Embryonic facial prominence (tissue), 1 donor: Measurements from ENCODE around the gene OSBP2.
"Not testable (repeated sequence)": the region's sequence is repeated elsewhere in the genome, so short reads cannot be mapped to it uniquely, and the experiment has no call there.

Source experiments
- DNase-seq: peaks from one replicate; pipeline ENCODE4 v3.0.0-alpha.2; 2016; ENCODE audit errors: extremely low spot score

The OSBP2 gene

GRCh38 chr22:30694640-30695350 is at the start of gene OSBP2:
Gene OSBP2 (plus strand): TSS chr22:30694874. CDS start chr22:30694910, 36 bp downstream.
- DNase-seq, result no peak

- no peak for DNase-seq
Measured at GRCh38 chr22:30646518-30647160, 48.0 kb upstream of the OSBP2 start.

GRCh38 chr22:30647536-30647935 is 47.1 kb upstream of the OSBP2 start:
- no peak for DNase-seq

GRCh38 chr22:30648825-30649224 is 45.8 kb upstream of the OSBP2 start:
- DNase-seq, result no peak

GRCh38 chr22:30649430-30650007 is 45.2 kb upstream of the OSBP2 start:
- no peak for DNase-seq

GRCh38 chr22:30650508-30651116 is 44.1 kb upstream of the OSBP2 start:
- no peak for DNase-seq

GRCh38 chr22:30652852-30653251 is 41.8 kb upstream of the OSBP2 start:
- no peak for DNase-seq

GRCh38 chr22:30654361-30654760 is 40.3 kb upstream of the OSBP2 start:
- no peak for DNase-seq

- DNase-seq, result no peak
Measured at GRCh38 chr22:30655532-30655931, 39.1 kb upstream of the OSBP2 start.

- DNase-seq, result no peak
Measured at GRCh38 chr22:30662040-30662439, 32.6 kb upstream of the OSBP2 start.

GRCh38 chr22:30664798-30665197 is 29.9 kb upstream of the OSBP2 start:
- no peak for DNase-seq

GRCh38 chr22:30665266-30665665 is 29.4 kb upstream of the OSBP2 start:
- DNase-seq, result no peak

- DNase-seq, result no peak
Measured at GRCh38 chr22:30665786-30666185, 28.9 kb upstream of the OSBP2 start.

GRCh38 chr22:30667107-30667493 is 27.6 kb upstream of the OSBP2 start:
- DNase-seq, result no peak

GRCh38 chr22:30667494-30668385 is 26.9 kb upstream of the OSBP2 start, which contains the start of gene DUSP18:
Gene DUSP18 (minus strand): TSS chr22:30667875. CDS start chr22:30664003, 3,872 bp downstream.
- peak; percentile 69 for DNase-seq

- no peak for DNase-seq
Measured at GRCh38 chr22:30668386-30668710, 26.3 kb upstream of the OSBP2 start.

- no peak for DNase-seq
Measured at GRCh38 chr22:30671071-30671470, 23.6 kb upstream of the OSBP2 start.

- DNase-seq, result no peak
Measured at GRCh38 chr22:30673136-30673535, 21.5 kb upstream of the OSBP2 start.

GRCh38 chr22:30674482-30674881 is 20.2 kb upstream of the OSBP2 start:
- DNase-seq, result no peak

GRCh38 chr22:30675436-30675835 is 19.2 kb upstream of the OSBP2 start:
- DNase-seq, result no peak

GRCh38 chr22:30676565-30676964 is 18.1 kb upstream of the OSBP2 start:
- DNase-seq, result not testable (repeated sequence)
